T-cell (primary cell): Measurements from ENCODE around the gene REEP6. TPM values are rescaled to one million over a fixed set of nuclear protein-coding genes. Genes with fewer than 3 reads are reported as not detected.

Source experiments
- ATAC-seq, 4 experiments: fragments of 200-7000 bp in 3 of 4; fragments of 150-1000 bp in 1 of 4; cut with Tn5 transposase; replicated peaks in 1 of 4; 1 replicate in 3 of 4; 2 replicates in 1 of 4; pipeline ENCODE4 v1.10.0; 2021; ENCODE audit warnings: moderate library complexity in 3 of 4, mild to moderate bottlenecking in 2 of 4, moderate number of reproducible peaks in 1 of 4
- CTCF ChIA-PET, 2 donors: fragments of 300-600 bp; sonication (Branson Sonifier 250); formaldehyde crosslinking; loops; one replicate each; lab custom pipeline; 2022; ENCODE audit warnings: antibody characterized with exemption in 2 of 2; lab: Charles Lee
- POLR2A ChIA-PET, 2 donors: fragments of 300-600 bp; sonication (Branson Sonifier 250); formaldehyde crosslinking; loops; one replicate each; lab custom pipeline; 2022; ENCODE audit warnings: antibody characterized with exemption in 2 of 2; lab: Charles Lee
- DNase-seq, 35 experiments: peaks; one replicate each; pipeline versions ENCODE4 v3.0.0 to v3.0.0-alpha.2; 2013 to 2023
- H3K27ac ChIP-seq: one replicate; pipeline ENCODE4 v1.5.1; 2013; ENCODE audit warnings: low read length
- H3K27me3 ChIP-seq, 2 experiments: replicated peaks in 1 of 2; 1 replicate in 1 of 2; 2 replicates in 1 of 2; pipeline versions ENCODE4 v1.6.1 to v1.7.0; 2013; ENCODE audit warnings: low read length in 1 of 2, mixed read lengths in 1 of 2; ENCODE audit not compliant: control insufficient read depth in 2 of 2, insufficient read depth in 2 of 2; ENCODE audit errors: extremely low read depth in 1 of 2
- H3K36me3 ChIP-seq, 2 donors: 1 replicate in 1 of 2; 2 replicates in 1 of 2; pipeline versions ENCODE4 v1.6.1 to v1.7.0; 2013; ENCODE audit warnings: low read length in 1 of 2; ENCODE audit not compliant: control insufficient read depth in 2 of 2, insufficient read depth in 1 of 2; ENCODE audit errors: extremely low read depth in 1 of 2
- H3K4me1 ChIP-seq, 2 experiments: 1 replicate in 1 of 2; 2 replicates in 1 of 2; pipeline versions ENCODE4 v1.6.1 to v1.7.0; 2013; ENCODE audit warnings: low read length in 2 of 2, mixed read lengths in 1 of 2; ENCODE audit not compliant: insufficient read depth in 2 of 2, control insufficient read depth in 1 of 2; ENCODE audit errors: extremely low read depth in 1 of 2
- H3K4me3 ChIP-seq, 2 donors: 1 replicate in 1 of 2; 2 replicates in 1 of 2; pipeline versions ENCODE4 v1.5.1 to v1.7.0; 2013; ENCODE audit warnings: mild to moderate bottlenecking in 2 of 2, low read length in 1 of 2, moderate library complexity in 1 of 2; ENCODE audit not compliant: control insufficient read depth in 1 of 2; ENCODE audit errors: extremely low read depth in 1 of 2
- H3K9me3 ChIP-seq: 2 replicates; pipeline ENCODE4 v1.7.0; 2013
- H3K27ac Mint-ChIP-seq, 2 donors: one replicate each; pipeline ENCODE4 v1.8.0; 2020 to 2021; ENCODE audit warnings: mild to moderate bottlenecking in 2 of 2, mixed read lengths in 2 of 2
- H3K27me3 Mint-ChIP-seq, 2 donors: one replicate each; pipeline ENCODE4 v1.8.0; 2021 to 2022; ENCODE audit warnings: mixed read lengths in 2 of 2
- H3K36me3 Mint-ChIP-seq: one replicate; pipeline ENCODE4 v1.8.0; 2021; ENCODE audit warnings: mixed read lengths
- H3K4me1 Mint-ChIP-seq, 3 donors: one replicate each; pipeline ENCODE4 v1.8.0; 2020 to 2022; ENCODE audit warnings: mixed read lengths in 3 of 3, mild to moderate bottlenecking in 1 of 3
- H3K4me3 Mint-ChIP-seq, 3 donors: one replicate each; pipeline ENCODE4 v1.8.0; 2020 to 2022; ENCODE audit warnings: mild to moderate bottlenecking in 3 of 3, mixed read lengths in 3 of 3, moderate library complexity in 3 of 3
- H3K9me3 Mint-ChIP-seq, 3 donors: one replicate each; pipeline ENCODE4 v1.8.0; 2020 to 2022; ENCODE audit warnings: mixed read lengths in 3 of 3
- whole genome bisulfite sequencing: methylation state at CpG from one replicate; pipeline ENCODE4 v1.1.5; 2013; ENCODE audit warnings: missing lambda C conversion rate; ENCODE audit not compliant: insufficient coverage; 5-methylcytosine and 5-hydroxymethylcytosine counted together
- total RNA-seq, 35 experiments: library from RNA in 6 of 35; stranded (reverse) in 6 of 35; fragments of 120-200 nt in 1 of 35; gene quantifications; one replicate each; pipeline versions ENCODE4 v1.2.1 to v1.2.4 and lab custom pipeline; 2013 to 2026

The REEP6 gene
- total RNA-seq, 5 donors from 2014 or later (not counting 1 experiment from before 2014, with no cell fraction given): 2.2 to 6.9 (median 5.5) TPM

DNA sequence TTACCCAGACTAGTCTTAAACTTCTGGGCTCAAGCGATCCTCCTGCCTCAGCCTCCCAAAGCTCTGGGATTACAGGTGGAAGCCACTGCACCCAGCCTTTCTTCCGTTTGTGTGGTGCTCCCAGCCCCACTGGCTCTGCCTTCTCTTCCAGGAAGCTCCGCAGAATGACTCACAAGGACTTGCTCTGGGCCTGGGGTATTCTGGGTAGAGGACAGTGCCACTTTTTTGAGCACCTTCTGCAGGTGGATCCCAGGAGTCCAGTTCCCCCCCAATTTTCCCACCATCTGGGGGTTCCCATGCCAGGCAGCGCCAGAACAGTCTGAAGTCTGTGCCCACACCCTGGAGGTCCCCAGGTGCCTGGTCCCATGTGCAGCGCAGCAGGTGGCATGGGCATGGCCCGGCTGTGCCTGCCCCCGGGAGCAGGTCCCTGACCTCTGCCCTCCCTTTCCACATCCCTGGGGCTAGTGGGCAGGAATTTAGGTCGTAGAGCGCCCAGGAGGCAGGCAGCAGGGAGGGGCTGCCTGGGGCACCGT lies 1.6 kb downstream of the REEP6 start:
- H3K36me3 Mint-ChIP-seq: no peaks in the 10 kb centered on the region
- no peaks in the 10 kb centered on the region for H3K9me3 Mint-ChIP-seq
- ChIA-PET POLR2A (no interaction called here), CTCF (no interaction called here)
- H3K4me1 Mint-ChIP-seq: peaks cover 11 to 16% (median 12%) of the 10 kb centered on the region in 3 donors
- 87% methylated on average over 7 of the region's 10 CpGs for WGBS
- DNase-seq (no peak), ATAC-seq (no peak)
- Histone ChIP-seq H3K4me3 (no peak overlapping the region), H3K27ac (no peak overlapping the region), H3K36me3 (no peaks in the 10 kb centered on the region), H3K9me3 (no peaks in the 10 kb centered on the region), H3K27me3 (peaks cover 0 to 17% of the 10 kb centered on the region in 2 experiments), H3K4me1 (peaks cover 0 to 22% of the 10 kb centered on the region in 2 experiments)
- H3K27ac Mint-ChIP-seq: no peak overlapping the region
- H3K27me3 Mint-ChIP-seq: no peaks in the 10 kb centered on the region
- H3K4me3 Mint-ChIP-seq: peak overlapping the region; percentile 17 to 82 (median 55)

DNA sequence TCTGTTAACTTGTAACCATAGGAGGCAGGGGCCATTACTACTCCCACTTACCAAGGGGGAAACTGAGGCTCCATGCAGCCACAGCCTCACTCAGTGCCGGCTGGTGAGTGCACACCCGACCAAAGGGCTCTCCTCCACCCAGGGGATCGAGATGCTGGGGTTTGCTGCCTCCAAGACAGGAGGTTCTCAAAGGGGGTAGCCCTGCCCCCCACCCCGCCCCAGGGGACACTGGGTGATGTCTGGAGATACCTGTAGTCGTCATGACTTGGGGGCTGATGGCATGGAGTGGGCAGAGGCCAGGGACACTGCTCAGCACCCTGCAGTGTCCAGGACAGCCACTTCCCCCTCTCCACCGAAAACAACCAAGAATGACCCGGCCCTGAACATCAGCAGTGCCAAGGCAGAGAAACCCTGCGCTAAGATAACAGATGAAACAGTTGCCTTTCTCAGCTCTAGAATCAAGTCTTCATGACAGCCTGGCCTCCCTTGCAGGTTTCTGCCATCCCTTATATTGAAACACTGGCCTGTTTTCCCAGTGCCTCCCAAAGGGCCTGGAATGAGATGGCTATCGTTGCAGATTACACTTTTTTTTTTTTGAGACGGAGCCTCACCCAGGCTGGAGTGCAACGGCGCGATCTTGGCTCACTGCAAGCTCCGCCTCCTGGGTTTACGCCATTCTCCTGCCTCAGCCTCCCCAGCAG lies 3.3 kb downstream of the REEP6 start:
- H3K4me3 Mint-ChIP-seq: no peak overlapping the region
- H3K27me3 Mint-ChIP-seq: peaks cover 0 to 1% of the 10 kb centered on the region in 2 donors
- no peaks in the 10 kb centered on the region for H3K9me3 Mint-ChIP-seq
- CTCF ChIA-PET: no interaction called here
- WGBS: 82% methylated on average over 10 of the region's 15 CpGs
- H3K4me1 Mint-ChIP-seq: peaks cover 10 to 15% (median 11%) of the 10 kb centered on the region in 3 donors
- no peak for DNase-seq
- H3K27ac Mint-ChIP-seq: no peak overlapping the region
- Histone ChIP-seq H3K4me1 (peaks cover 0 to 20% of the 10 kb centered on the region in 2 experiments), H3K27me3 (peaks cover 0 to 25% of the 10 kb centered on the region in 2 experiments), H3K9me3 (no peaks in the 10 kb centered on the region), H3K4me3 (no peak overlapping the region), H3K36me3 (no peaks in the 10 kb centered on the region), H3K27ac (no peak overlapping the region)
- no peak for ATAC-seq
- no peaks in the 10 kb centered on the region for H3K36me3 Mint-ChIP-seq
- POLR2A ChIA-PET: no interaction called here

DNA sequence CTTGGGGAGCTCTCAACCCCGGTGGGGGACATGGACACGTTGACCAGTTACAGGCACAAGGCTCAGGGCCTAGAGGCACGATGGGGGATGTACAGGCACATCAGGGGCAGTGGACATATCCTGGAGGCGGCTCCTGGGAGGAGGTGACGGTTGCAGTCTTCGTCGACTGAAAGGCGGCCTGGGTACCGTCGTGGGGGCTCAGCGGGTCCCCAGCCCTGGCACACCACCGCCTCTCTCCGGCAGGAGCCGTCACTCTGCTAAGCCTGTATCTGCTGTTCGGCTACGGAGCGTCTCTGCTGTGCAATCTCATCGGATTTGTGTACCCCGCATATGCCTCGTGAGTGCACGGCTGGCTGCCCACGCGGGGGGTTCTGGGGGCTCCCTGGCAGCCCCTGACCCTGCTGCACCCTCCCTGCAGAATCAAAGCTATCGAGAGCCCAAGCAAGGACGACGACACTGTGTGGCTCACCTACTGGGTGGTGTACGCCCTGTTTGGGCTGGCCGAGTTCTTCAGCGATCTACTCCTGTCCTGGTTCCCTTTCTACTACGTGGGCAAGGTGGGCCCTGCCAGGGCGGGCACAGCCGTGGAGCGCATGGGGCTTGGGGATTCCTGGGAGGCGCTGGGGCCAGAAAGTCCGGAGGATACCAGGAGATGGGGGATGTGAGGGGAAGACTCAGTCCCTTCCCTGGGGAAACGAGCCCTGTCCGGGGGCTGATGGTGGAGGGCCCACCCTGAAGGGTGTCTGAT lies 4.2 kb downstream of the REEP6 start:
- no peaks in the 10 kb centered on the region for H3K36me3 ChIP-seq
- H3K27ac ChIP-seq: no peak overlapping the region
- H3K4me3 ChIP-seq: no peak overlapping the region
- H3K4me1 Mint-ChIP-seq: peaks cover 5 to 9% (median 6%) of the 10 kb centered on the region in 3 donors
- DNase-seq (no peak), ATAC-seq (no peak)
- H3K4me1 ChIP-seq: peaks cover 0 to 11% of the 10 kb centered on the region in 2 experiments
- no peaks in the 10 kb centered on the region for H3K36me3 Mint-ChIP-seq
- H3K4me3 Mint-ChIP-seq: no peak overlapping the region
- ChIA-PET CTCF (no interaction called here), POLR2A (no interaction called here)
- peaks cover 0 to 1% of the 10 kb centered on the region in 2 donors for H3K27me3 Mint-ChIP-seq
- WGBS: 82% methylated on average over 32 of the region's 37 CpGs
- H3K9me3 ChIP-seq: no peaks in the 10 kb centered on the region
- H3K9me3 Mint-ChIP-seq: no peaks in the 10 kb centered on the region
- no peak overlapping the region for H3K27ac Mint-ChIP-seq
- H3K27me3 ChIP-seq: peaks cover 0 to 19% of the 10 kb centered on the region in 2 experiments

DNA sequence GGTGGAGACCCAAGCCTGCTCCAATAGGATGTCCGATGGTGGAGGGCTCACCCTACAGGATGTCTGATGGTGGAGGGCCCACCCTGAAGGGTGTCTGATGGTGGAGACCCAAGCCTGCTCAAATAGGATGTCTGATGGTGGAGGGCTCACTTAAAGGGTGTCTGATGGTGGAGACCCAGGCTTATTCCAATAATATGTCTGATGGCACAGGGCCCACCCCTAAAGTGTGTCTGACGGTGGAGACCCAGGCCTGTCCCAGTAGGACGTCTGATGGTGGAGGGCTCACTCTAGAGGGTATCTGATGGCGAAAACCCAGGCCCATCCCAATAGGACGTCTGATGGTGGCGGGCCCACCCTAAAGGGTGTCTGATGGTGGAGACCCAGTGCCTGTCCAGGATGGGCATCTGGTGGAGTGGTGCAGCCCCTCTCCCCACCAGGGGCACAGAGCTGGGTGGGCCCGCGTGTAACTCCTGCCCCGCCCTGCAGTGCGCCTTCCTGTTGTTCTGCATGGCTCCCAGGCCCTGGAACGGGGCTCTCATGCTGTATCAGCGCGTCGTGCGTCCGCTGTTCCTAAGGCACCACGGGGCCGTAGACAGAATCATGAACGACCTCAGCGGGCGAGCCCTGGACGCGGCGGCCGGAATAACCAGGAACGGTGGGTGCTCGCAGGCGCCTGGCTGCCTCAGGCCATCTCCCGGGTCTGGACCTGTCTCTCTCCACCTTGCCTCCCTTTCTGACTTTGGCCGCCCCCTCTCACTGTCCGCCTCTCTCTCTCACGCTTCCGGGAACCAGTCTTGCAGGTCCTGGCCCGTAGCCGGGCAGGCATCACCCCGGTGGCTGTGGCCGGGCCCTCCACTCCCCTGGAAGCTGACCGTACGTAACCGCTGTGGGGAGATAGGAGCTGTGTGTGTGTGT lies 5.1 kb downstream of the REEP6 start:
- ChIA-PET CTCF (no interaction called here), POLR2A (no interaction called here)
- H3K27me3 ChIP-seq: peaks cover 0 to 19% of the 10 kb centered on the region in 2 experiments
- H3K4me1 ChIP-seq: peaks cover 0 to 8% of the 10 kb centered on the region in 2 experiments
- H3K4me3 ChIP-seq: no peak overlapping the region
- H3K4me1 Mint-ChIP-seq: peaks cover 5 to 6% (median 5%) of the 10 kb centered on the region in 3 donors
- H3K9me3 Mint-ChIP-seq: no peaks in the 10 kb centered on the region
- no peak for ATAC-seq
- peaks cover 0 to 1% of the 10 kb centered on the region in 2 donors for H3K27me3 Mint-ChIP-seq
- no peak overlapping the region for H3K27ac Mint-ChIP-seq
- H3K27ac ChIP-seq: no peak overlapping the region
- 89% methylated on average over 25 of the region's 40 CpGs for whole genome bisulfite sequencing
- no peaks in the 10 kb centered on the region for H3K36me3 Mint-ChIP-seq
- H3K36me3 ChIP-seq: no peaks in the 10 kb centered on the region
- no peaks in the 10 kb centered on the region for H3K9me3 ChIP-seq
- H3K4me3 Mint-ChIP-seq: no peak overlapping the region
- no peak for DNase-seq

DNA sequence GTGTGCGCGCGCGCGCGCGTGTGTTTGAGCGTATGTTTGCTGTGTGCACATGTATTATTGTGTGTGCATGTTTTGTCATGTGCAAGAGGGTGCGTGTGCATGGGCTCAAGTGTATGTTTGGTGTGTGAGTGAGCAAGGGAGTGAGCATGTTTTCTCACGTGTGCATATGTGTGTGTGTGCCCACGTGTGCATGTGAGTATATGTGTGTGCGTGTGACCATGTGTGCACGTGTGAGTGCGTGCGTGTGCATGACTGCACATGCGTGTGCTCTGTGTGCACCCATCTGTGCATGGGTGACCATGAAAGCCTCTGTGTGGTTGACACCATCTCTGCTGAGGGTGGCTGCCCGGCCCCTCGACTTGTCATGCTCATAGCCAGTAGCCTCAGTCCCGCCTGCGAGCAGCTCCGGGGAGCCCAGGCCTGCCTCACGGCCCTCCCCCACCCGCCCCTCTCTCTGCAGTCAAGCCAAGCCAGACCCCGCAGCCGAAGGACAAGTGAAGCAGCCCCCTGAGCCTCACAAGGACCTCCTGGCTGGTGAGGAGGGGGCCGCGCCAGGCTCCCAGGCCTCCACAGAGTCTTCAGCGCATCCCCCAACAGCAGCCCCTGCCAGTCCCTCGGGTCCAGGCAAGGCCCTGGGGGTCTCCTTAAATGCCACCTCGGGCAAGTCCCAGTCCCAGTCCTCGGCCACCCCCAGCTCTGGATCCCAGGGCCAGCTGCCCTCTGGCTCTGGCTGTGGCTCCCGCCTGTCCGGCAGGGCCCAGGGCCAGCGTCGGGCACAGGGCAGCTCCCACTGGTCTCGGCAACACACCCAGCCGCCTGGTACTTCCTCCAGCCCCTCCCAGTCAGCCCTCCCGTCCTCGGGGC lies 6.0 kb downstream of the REEP6 start:
- CTCF ChIA-PET: no interaction called here

More for the DNA sequence above, 6.0 kb downstream of the REEP6 start:
- Histone ChIP-seq H3K4me3 (no peak overlapping the region), H3K9me3 (no peaks in the 10 kb centered on the region), H3K36me3 (no peaks in the 10 kb centered on the region), H3K27ac (no peak overlapping the region), H3K27me3 (peaks cover 0 to 17% of the 10 kb centered on the region in 2 experiments), H3K4me1 (no peaks in the 10 kb centered on the region)
- WGBS: 78% methylated on average over 37 of the region's 39 CpGs
- Mint-ChIP-seq H3K27ac (no peak overlapping the region), H3K4me1 (peaks cover 0 to 2% (median 1%) of the 10 kb centered on the region in 3 donors), H3K9me3 (no peaks in the 10 kb centered on the region), H3K4me3 (no peak overlapping the region), H3K36me3 (no peaks in the 10 kb centered on the region), H3K27me3 (peaks cover 0 to 1% of the 10 kb centered on the region in 2 donors)
- DNase-seq: no peak
- no peak for ATAC-seq
- POLR2A ChIA-PET: no interaction called here
